Measurements from ENCODE around the gene SDR42E1.

SDR42E1 gene

DNA sequence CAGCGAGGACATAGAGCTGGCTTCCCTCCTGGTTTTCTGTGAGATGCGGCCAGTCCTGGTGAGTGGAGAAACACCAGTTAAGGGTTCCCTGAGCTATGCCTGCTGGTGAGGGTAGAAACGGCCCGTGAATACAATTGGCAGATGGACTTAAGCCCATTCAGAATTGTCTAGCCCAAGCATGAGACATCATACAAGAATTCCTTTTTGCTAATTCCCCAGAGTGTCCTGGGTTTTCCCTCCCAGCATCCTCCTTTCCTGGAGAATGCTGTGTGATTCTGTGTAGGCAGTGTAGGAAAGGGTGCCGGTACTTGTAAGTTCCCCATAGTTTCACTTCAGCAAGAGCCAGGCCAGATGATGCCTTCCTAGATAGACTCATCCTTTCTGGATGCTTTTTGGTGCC lies 65.1 kb downstream of the SDR42E1 start:
- DNase-seq (ENCODE audit: low read depth, low spot score): no peak
- H3K27ac ChIP-seq: no peak overlapping the region

DNA sequence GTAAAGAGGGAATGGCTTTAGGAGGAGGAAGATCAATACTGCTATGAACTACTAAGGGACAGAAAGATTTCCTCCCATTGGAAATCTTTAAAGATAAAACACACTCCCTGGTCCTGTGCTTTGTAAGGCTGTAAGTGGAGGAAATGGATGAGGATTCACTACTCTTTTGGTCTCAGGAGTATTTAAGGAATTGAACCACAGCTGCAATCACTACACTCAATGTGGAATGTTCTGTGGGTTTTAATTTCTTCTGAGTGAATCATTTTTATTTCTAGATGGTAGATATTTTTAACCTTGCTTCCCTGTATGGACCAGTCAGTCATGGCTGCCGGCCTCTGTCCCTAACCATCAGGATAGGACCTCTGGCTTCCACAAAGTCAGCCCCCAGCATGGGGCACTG lies 65.6 kb downstream of the SDR42E1 start:
- no peak overlapping the region for H3K27ac ChIP-seq
- no peak for DNase-seq (ENCODE audit: low read depth, low spot score)

DNA sequence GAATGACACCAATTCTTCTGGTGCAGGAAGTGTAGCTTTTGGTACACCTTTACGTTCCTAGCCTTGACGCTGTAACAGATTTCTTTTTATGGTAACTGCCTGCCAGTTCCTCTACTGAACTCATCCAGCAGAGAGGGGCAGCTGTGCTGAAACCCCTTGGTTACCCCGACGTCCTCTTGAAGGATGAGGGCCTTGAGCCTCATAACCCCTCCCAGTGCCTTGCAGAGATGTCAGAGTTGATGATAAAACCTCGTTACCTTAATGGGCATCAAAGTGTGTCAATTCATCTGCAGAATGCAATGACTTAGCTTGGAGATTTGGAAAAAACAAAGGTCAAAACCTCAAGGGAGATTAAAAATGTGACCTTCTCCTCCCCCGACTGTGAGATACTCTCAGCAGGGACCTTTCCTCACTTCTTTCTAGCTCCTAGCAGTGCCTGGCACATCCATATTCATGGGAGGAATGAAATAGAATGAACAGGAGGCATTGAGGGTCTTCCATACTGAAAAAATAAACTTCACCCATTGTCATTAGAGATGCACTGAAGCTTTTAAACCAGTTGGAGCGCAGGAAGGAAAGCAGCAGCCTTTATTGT lies 69.2 kb downstream of the SDR42E1 start:
- no peak for DNase-seq (ENCODE audit: low read depth, low spot score)
- H3K27ac ChIP-seq: no peak overlapping the region

DNA sequence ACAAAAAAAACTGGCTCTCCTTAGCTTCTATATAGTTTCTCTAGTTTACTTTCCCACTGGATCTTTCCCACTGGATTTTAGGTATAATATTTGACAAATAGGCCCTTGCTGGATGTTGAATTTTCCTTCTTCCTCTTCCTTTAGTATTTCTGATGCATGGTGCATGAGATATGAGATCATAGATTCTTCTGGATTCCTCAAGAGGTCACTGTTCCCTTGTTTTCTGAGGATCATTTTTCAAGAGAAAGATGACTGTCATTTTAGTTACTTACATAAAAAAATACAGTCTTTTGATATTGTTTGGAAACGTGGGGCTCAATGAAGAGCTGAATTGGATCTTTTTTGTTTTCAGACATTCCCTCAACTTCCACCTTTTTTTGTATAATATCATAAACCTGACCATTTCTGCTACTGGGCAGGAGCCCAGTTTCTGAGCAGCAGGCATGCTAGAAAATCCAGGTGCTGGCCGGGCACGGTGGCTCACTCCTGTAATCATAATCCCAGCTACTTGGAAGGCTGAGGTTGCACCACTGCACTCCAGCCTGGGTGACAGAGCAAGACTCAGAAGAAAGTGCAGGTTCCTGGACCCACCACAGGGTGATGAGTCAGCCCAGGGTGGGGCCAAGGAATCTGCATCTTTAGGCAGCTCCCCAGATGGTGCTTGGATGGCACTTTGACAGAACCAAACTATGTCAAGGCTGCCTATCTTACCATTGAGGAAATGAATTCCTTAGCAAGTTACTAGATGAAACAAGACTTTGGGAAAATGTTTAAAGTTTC lies 70.3 kb downstream of the SDR42E1 start:
- DNase-seq (ENCODE audit: low read depth, low spot score): peak; percentile 16
- peak overlapping the region; percentile 39 for H3K27ac ChIP-seq

DNA sequence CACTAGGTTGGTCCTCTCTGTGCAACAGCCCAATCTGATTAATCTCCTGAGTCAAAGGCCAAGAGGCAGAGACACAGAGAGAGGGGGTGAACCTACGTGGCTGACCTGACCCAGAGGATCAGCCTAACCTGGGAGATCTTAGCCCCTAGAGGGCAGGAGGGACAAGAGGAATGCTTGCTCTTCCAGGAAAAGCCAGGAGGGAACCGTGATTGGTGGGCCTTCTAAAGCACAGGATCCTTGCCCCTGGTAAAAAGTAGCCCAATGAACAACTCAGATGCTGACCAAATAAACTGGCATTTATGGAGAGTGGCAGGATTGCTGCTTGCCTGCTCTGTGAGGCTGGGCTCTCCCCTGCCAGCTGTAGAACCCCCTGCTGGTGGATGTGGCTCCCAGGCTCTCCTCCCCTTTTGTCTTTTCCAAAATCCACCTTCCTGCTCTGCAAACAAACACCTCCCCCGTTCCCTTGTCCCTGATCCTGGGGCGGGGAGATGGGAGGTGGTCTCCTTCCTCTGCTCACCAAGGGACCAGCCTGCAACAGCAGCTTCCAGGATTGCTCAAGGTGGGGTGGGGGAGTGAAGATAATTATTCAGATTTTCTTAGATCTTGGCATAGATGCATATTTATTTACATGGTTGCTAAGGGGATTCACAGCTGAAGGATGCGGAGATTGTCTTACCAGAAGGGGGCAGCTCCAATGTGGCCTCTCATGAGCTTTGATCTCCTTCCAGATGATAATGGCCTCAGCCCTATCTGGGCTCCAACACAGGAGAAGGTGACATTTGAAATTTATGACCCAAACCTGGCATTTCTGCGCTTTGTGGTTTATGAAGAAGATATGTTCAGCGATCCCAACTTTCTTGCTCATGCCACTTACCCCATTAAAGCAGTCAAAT lies 71.9 kb downstream of the SDR42E1 start:
- no peak overlapping the region for H3K27ac ChIP-seq
- DNase-seq (ENCODE audit: low read depth, low spot score): no peak

Measured in epithelial cell of prostate (primary cell).